ENCODE measurements around the gene LPCAT2. TPM values are rescaled to one million over a fixed set of nuclear protein-coding genes. Genes with fewer than 3 reads are reported as not detected.

LPCAT2 gene
- polyA plus RNA-seq, 3 donors: 28.5 to 49.7 (median 47.1) TPM

DNA sequence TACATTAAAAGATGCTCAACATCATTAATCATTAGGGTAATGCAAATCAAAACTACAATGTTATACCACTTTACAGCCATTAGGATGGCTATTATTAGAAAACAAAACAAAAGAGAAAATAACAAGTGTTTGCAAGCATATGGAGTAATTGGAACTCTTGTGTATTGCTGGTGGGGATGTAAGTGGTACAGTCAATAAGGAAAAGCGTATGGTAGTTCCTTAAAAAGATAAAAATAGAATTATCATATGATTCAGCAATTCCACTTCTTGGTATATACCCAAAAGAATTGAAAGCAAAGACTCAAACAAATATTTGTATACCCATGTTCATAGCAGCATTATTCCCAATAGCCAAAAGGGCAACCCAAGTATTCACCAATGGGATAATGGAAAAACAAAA lies 56.2 kb downstream of the LPCAT2 start:
- peaks cover 6 to 28% of the 10 kb centered on the region in 2 donors for H3K36me3 ChIP-seq (replicated peaks in 1 of 2; ENCODE audit: control insufficient read depth in 1 of 2, insufficient read depth in 2 of 2, low read length in 2 of 2)
- no peak for TF ChIP-seq CTCF (IDR thresholded peaks at IDR 0.05)
- H3K27me3 ChIP-seq (ENCODE audit: control insufficient read depth in 2 of 2, insufficient read depth in 2 of 2, low read length in 2 of 2): no peaks in the 10 kb centered on the region
- H3K9ac ChIP-seq (ENCODE audit: insufficient read depth, low read length, poor library complexity, severe bottlenecking): no peak overlapping the region
- H3K4me2 ChIP-seq (replicated peaks; ENCODE audit: extremely low read depth, low read length, poor library complexity, severe bottlenecking): peak overlapping the region; percentile 26
- H3K4me1 Mint-ChIP-seq: peaks cover 62% of the 10 kb centered on the region
- WGBS (ENCODE audit: insufficient coverage): no CpG with 5 or more reads among the region's 1 CpG
- peak overlapping the region in 1 of 2 donors; percentile 39 for H3K27ac ChIP-seq (ENCODE audit: low read depth in 1 of 2, low read length in 2 of 2)
- intact Hi-C loops (cut with micrococcal nuclease): no loop called here
- peaks cover 3% of the 10 kb centered on the region for H4K20me1 ChIP-seq (ENCODE audit: insufficient read depth, low read length)
- no peaks in the 10 kb centered on the region for H3K9me3 Mint-ChIP-seq
- H2AFZ ChIP-seq (ENCODE audit: insufficient read depth, low read depth, low read length, poor library complexity, severe bottlenecking): no peak overlapping the region
- no peaks in the 10 kb centered on the region for H3K9me3 ChIP-seq (replicated peaks in 1 of 2; ENCODE audit: control insufficient read depth in 1 of 2, insufficient read depth in 1 of 2, low read length in 2 of 2)
- peak in 2 of 3 donors; percentile 12 to 20 for DNase-seq
- peaks cover 29% of the 10 kb centered on the region in 2 donors for H3K36me3 Mint-ChIP-seq
- no peak overlapping the region for H3K4me3 Mint-ChIP-seq
- peak overlapping the region in 6 of 7 donors; percentile 26 to 76 (median 56) for H3K27ac Mint-ChIP-seq
- peaks cover 44 to 55% of the 10 kb centered on the region in 2 donors for H3K4me1 ChIP-seq (ENCODE audit: control insufficient read depth in 1 of 2, insufficient read depth in 2 of 2, low read length in 2 of 2)
- H3K27me3 Mint-ChIP-seq (ENCODE audit: low read depth in 3 of 3): no peaks in the 10 kb centered on the region
- H3K79me2 ChIP-seq (ENCODE audit: insufficient read depth, low read length): peaks cover 5% of the 10 kb centered on the region
- H3K4me3 ChIP-seq (replicated peaks in 1 of 3; ENCODE audit: low read depth in 2 of 3, low read length in 3 of 3): peak overlapping the region in 1 of 3 experiments; percentile 16

DNA sequence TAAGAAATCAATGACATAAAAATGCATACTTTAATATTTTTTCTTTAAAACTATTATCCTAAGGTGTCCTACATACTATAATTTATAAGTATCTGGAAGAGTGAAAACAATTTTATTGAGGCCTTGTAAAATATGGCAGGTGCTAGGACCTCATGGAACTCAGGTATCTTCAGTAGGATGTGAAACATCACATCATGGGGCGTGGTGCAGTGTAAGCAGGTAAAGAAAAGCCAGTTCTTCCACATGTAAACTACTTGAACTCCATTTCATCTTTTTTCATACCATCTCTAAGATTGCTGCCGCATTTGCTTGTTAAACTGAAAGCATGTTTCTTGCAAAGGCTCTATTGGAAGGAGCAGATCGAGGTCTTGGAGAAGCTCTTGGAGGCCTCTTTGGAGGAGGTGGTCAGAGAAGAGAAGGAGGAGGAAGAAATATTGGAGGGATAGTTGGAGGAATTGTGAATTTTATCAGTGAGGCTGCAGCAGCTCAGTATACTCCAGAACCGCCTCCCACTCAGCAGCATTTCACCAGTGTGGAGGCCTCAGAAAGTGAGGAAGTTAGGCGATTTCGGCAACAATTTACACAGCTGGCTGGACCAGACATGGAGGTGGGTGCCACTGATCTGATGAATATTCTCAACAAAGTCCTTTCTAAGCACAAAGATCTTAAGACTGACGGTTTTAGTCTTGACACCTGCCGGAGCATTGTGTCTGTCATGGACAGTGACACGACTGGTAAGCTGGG lies 57.7 kb downstream of the LPCAT2 start, which contains the start of gene CAPNS2:
Gene CAPNS2, plus strand, starts transcription at position 253 of the 744 bp plus-strand sequence. Its CDS starts 73 bp downstream, at position 326.
- peaks cover 3% of the 10 kb centered on the region for H4K20me1 ChIP-seq (ENCODE audit: insufficient read depth, low read length)
- no peaks in the 10 kb centered on the region for H3K9me3 ChIP-seq (replicated peaks in 1 of 2; ENCODE audit: control insufficient read depth in 1 of 2, insufficient read depth in 1 of 2, low read length in 2 of 2)
- Mint-ChIP-seq H3K4me3 (peak within 1 kb of the TSS in 1 of 2 donors; percentile 48), H3K27ac (peak within 1 kb of the TSS; percentile 70 to 88 (median 85)), H3K9me3 (no peaks in the 10 kb centered on the region), H3K4me1 (peaks cover 62% of the 10 kb centered on the region), H3K36me3 (peaks cover 22 to 23% of the 10 kb centered on the region in 2 donors), H3K27me3 (ENCODE audit: low read depth in 3 of 3) (no peaks in the 10 kb centered on the region)
- 100% methylated on average over 3 of the region's 9 CpGs for WGBS (ENCODE audit: insufficient coverage)
- H3K9ac ChIP-seq (ENCODE audit: insufficient read depth, low read length, poor library complexity, severe bottlenecking): no peak within 1 kb of the TSS
- intact Hi-C loops (cut with micrococcal nuclease): no loop called here
- H3K4me2 ChIP-seq (replicated peaks; ENCODE audit: extremely low read depth, low read length, poor library complexity, severe bottlenecking): peak within 1 kb of the TSS; percentile 37
- no peak for TF ChIP-seq CTCF (IDR thresholded peaks at IDR 0.05)
- H3K27me3 ChIP-seq (ENCODE audit: control insufficient read depth in 2 of 2, insufficient read depth in 2 of 2, low read length in 2 of 2): no peaks in the 10 kb centered on the region
- H3K27ac ChIP-seq (ENCODE audit: low read depth in 1 of 2, low read length in 2 of 2): peak within 1 kb of the TSS; percentile 44 to 66
- peak within 1 kb of the TSS in 1 of 3 experiments; percentile 16 for H3K4me3 ChIP-seq (replicated peaks in 1 of 3; ENCODE audit: low read depth in 2 of 3, low read length in 3 of 3)
- H3K36me3 ChIP-seq (replicated peaks in 1 of 2; ENCODE audit: control insufficient read depth in 1 of 2, insufficient read depth in 2 of 2, low read length in 2 of 2): peaks cover 6 to 18% of the 10 kb centered on the region in 2 donors
- H3K79me2 ChIP-seq (ENCODE audit: insufficient read depth, low read length): peaks cover 5% of the 10 kb centered on the region
- H2AFZ ChIP-seq (ENCODE audit: insufficient read depth, low read depth, low read length, poor library complexity, severe bottlenecking): no peak within 1 kb of the TSS
- H3K4me1 ChIP-seq (ENCODE audit: control insufficient read depth in 1 of 2, insufficient read depth in 2 of 2, low read length in 2 of 2): peaks cover 44 to 55% of the 10 kb centered on the region in 2 donors
- DNase-seq: peak in 2 of 3 donors; percentile 14
